GM12875 (cell line): ENCODE results near the gene LYRM1.
"Not testable (repeated sequence)": the region's sequence is repeated elsewhere in the genome, so short reads cannot be mapped to it uniquely, and the experiment has no call there.

ENCODE experiments used
- H3K4me3 ChIP-seq: one replicate; pipeline ENCODE4 v1.5.1; 2011; ENCODE audit warnings: low read depth, low read length, control low read depth
- TF ChIP-seq, protein P1 (sequence below): IDR thresholded peaks from 2 replicates; pipeline ENCODE4 v1.5.1; 2011; ENCODE audit warnings: low read depth, mild to moderate bottlenecking, control low read depth, inconsistent platforms, low read length, moderate library complexity, borderline replicate concordance; ENCODE audit not compliant: insufficient read depth

Gene LYRM1

DNA sequence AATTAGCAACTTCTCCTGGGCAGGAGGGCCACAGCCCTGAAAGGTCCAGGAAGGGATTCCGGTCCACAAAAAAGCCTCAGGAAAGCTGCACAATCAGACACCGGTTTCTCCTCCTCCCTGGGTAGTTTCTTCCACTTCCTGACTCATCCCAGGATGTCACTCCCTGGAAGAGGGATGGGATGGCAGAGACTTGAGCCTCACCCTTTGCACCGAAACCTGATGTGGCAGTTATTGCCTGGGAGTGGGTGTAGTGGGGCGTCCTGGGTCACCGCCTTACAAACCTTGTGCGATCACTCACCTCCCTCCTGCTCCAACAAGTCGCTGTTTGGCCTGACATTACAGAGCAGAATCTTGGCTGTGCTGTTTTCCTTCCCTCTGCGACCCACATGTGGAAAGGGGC, 70.8 kb downstream of the LYRM1 start:
- TF ChIP-seq, protein P1, sequence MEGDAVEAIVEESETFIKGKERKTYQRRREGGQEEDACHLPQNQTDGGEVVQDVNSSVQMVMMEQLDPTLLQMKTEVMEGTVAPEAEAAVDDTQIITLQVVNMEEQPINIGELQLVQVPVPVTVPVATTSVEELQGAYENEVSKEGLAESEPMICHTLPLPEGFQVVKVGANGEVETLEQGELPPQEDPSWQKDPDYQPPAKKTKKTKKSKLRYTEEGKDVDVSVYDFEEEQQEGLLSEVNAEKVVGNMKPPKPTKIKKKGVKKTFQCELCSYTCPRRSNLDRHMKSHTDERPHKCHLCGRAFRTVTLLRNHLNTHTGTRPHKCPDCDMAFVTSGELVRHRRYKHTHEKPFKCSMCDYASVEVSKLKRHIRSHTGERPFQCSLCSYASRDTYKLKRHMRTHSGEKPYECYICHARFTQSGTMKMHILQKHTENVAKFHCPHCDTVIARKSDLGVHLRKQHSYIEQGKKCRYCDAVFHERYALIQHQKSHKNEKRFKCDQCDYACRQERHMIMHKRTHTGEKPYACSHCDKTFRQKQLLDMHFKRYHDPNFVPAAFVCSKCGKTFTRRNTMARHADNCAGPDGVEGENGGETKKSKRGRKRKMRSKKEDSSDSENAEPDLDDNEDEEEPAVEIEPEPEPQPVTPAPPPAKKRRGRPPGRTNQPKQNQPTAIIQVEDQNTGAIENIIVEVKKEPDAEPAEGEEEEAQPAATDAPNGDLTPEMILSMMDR = no peak
- H3K4me3 ChIP-seq = no peak overlapping the region

DNA sequence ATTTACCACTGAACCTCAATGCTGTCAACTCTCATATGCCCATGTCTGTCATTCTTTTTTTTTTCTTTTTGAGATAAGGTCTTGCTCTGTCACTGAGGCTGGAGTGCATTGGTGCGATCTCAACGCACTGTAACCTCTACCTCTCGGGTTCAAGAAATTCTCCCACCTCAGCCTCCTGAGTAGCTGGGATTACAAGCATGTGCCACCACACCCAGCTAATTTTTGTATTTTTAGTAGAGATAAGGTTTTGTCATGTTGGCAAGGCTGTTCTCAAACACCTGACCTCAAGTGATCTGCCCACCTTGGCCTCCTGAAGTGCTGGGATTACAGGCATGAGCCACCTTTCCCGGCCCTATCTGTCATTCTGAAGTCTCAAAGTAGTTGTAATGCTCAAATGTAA, 72.6 kb downstream of the LYRM1 start:
- H3K4me3 ChIP-seq = not testable (repeated sequence)
